ENCODE results near the gene CA11. TPM values are rescaled to one million over a fixed set of nuclear protein-coding genes. Genes with fewer than 3 reads are reported as not detected.

The CA11 gene
- total and polyA plus RNA-seq, 2 of the 8 experiments (the other 6 are each of a cell fraction or from before 2014, with no cell fraction given), result 51.7 to 71.4 TPM

GRCh38 chr19:48615231-48616040 lies 30.6 kb downstream of the CA11 start:
- Histone ChIP-seq H3K27me3 (replicated peaks in 1 of 4; ENCODE audit: control insufficient read depth in 3 of 4, extremely low read depth in 1 of 4, insufficient read depth in 3 of 4, low read length in 3 of 4) (no peaks in the 10 kb centered on the region), H3K14ac (ENCODE audit: insufficient read length) (no peak overlapping the region), H4K5ac (ENCODE audit: insufficient read length, low read depth, low read length) (peak overlapping the region; percentile 5), H3K27ac (ENCODE audit: low read depth, low read length) (peak overlapping the region; percentile 80), H4K91ac (replicated peaks; ENCODE audit: insufficient read length, low read length) (no peak overlapping the region), H3K4ac (replicated peaks; ENCODE audit: insufficient read length, low read depth, low read length) (no peak overlapping the region), H3K79me1 (ENCODE audit: low read depth, low read length) (peaks cover 4% of the 10 kb centered on the region; the same call in 1 of the 2 replicates), H2AK5ac (ENCODE audit: low read depth, low read length) (no peak overlapping the region), H3K56ac (replicated peaks; ENCODE audit: insufficient read length, low read depth, low read length) (no peak overlapping the region), H3K9ac (replicated peaks in 1 of 4; ENCODE audit: extremely low read depth in 1 of 4, low read depth in 3 of 4, low read length in 3 of 4) (peak overlapping the region in 3 of 4 experiments; percentile 13 to 26 (median 24); a peak in 2 of 7 replicates), H3K18ac (ENCODE audit: extremely low read depth, low read length) (no peak overlapping the region; the same call in none of the 2 replicates), H3K9me3 (ENCODE audit: insufficient read depth in 2 of 2, low read depth in 1 of 2, low read length in 1 of 2) (no peaks in the 10 kb centered on the region), H2BK12ac (ENCODE audit: low read depth, low read length) (no peak overlapping the region; the same call in 1 of the 2 replicates), H2BK20ac (ENCODE audit: low read length) (no peak overlapping the region), H3K79me2 (ENCODE audit: control insufficient read depth in 1 of 2, insufficient read depth in 2 of 2, low read length in 2 of 2) (peaks cover 20 to 31% of the 10 kb centered on the region in 2 experiments), H2BK120ac (replicated peaks; ENCODE audit: low read depth, low read length) (no peak overlapping the region), H4K8ac (ENCODE audit: extremely low read depth, insufficient read depth, low read length) (no peak overlapping the region; the same call in 1 of the 2 replicates), H2BK15ac (ENCODE audit: low read length) (no peak overlapping the region), H3K4me1 (replicated peaks in 1 of 4; ENCODE audit: control insufficient read depth in 3 of 4, insufficient read depth in 4 of 4, low read length in 3 of 4) (peaks cover 3 to 45% (median 36%) of the 10 kb centered on the region in 4 experiments), H3K4me2 (ENCODE audit: insufficient read depth in 1 of 2, low read depth in 2 of 2, low read length in 2 of 2) (peak overlapping the region; percentile 58 to 66), H3K4me3 (ENCODE audit: extremely low read depth in 1 of 4, insufficient read depth in 2 of 4, low read depth in 3 of 4, low read length in 4 of 4) (peak overlapping the region in 3 of 4 experiments; percentile 10 to 50 (median 32); a peak in 5 of 8 replicates), H2AFZ (ENCODE audit: low read length) (no peak overlapping the region), H4K20me1 (replicated peaks in 1 of 2; ENCODE audit: control insufficient read depth in 1 of 2, insufficient read depth in 2 of 2, low read length in 2 of 2) (peaks cover 25 to 39% of the 10 kb centered on the region in 2 experiments), H3K23ac (ENCODE audit: insufficient read length) (no peak overlapping the region), H3K23me2 (ENCODE audit: low read depth, low read length) (peaks cover 4% of the 10 kb centered on the region; the same call in 1 of the 2 replicates), H2BK5ac (ENCODE audit: low read depth, low read length) (peak overlapping the region; percentile 88), H3K36me3 (ENCODE audit: control insufficient read depth in 2 of 4, insufficient read depth in 4 of 4, low read length in 3 of 4) (peaks cover 17 to 32% (median 21%) of the 10 kb centered on the region in 4 experiments)
- no peak for DNase-seq (ENCODE audit: low read depth in 1 of 2, low spot score in 2 of 2)
- CTCF ChIA-PET (ENCODE audit: partially characterized antibody), result interaction anchor here (1.3 to 7.2 kb wide), 4 partner anchors 9 to 126 kb away, joined by 3 to 37 read pairs (median 4); partner anchors contain the start of gene SPACA4
- 72% methylated on average over 19 of the region's 19 CpGs; no CpG with 5 or more reads in 1 of the 2 experiments for WGBS, 2 experiments (ENCODE audit: extremely low coverage in 1 of 2, insufficient coverage in 1 of 2, insufficient read length in 1 of 2, insufficient replicate concordance in 2 of 2, low coverage in 1 of 2, low lambda C conversion rate in 2 of 2, missing lambda C conversion rate in 1 of 2)
- FAIRE-seq, result no peak
- POLR2A ChIA-PET (ENCODE audit: partially characterized antibody), result interaction anchor here (0.6 to 30.9 kb wide), 30 partner anchors 3 to 318 kb away, joined by 3 to 788 read pairs (median 4); partner anchors contain the start of genes CA11, DBP, DHDH and FAM83E
- TF ChIP-seq ASH2L (IDR thresholded peaks at IDR 0.05; ENCODE audit: low read length), result no peak
- TF ChIP-seq GABPA (IDR thresholded peaks at IDR 0.05; ENCODE audit: borderline replicate concordance, insufficient read depth, low read length), result peak; percentile 19; the same call in 1 of the 2 replicates
- TF ChIP-seq NRF1 (IDR thresholded peaks at IDR 0.05; ENCODE audit: low read depth, low read length), result no peak

Measured in H1 (cell line).